B cell (primary cell): ENCODE measurements around the gene ADARB2. TPM values are rescaled to one million over a fixed set of nuclear protein-coding genes. Genes with fewer than 3 reads are reported as not detected.

ENCODE experiments used
- ATAC-seq: fragments of 200-7000 bp; cut with Tn5 transposase; one replicate; pipeline ENCODE4 v1.10.0; 2021; ENCODE audit warnings: low read depth, mild to moderate bottlenecking, moderate number of reproducible peaks, moderate library complexity
- CTCF ChIA-PET: fragments of 350-600 bp; sonication (Branson Sonifier 250); formaldehyde crosslinking; loops from one replicate; lab custom pipeline; 2021; ENCODE audit warnings: antibody characterized with exemption, inconsistent platforms; lab: Charles Lee
- POLR2A ChIA-PET: fragments of 350-600 bp; sonication (Branson Sonifier 250); formaldehyde crosslinking; loops from one replicate; lab custom pipeline; 2021; ENCODE audit warnings: antibody characterized with exemption; lab: Charles Lee
- DNase-seq: peaks from one replicate; pipeline ENCODE4 v3.0.0; 2013
- H2AFZ ChIP-seq: 2 replicates; pipeline ENCODE4 v1.6.1; 2012; ENCODE audit warnings: mild to moderate bottlenecking, low read depth, low read length; ENCODE audit not compliant: insufficient read depth, poor library complexity, severe bottlenecking
- H3K27ac ChIP-seq, 2 donors: 1 replicate in 1 of 2; 2 replicates in 1 of 2; pipeline ENCODE4 v1.5.1; 2012 to 2013; ENCODE audit warnings: low read length in 2 of 2, mild to moderate bottlenecking in 2 of 2, moderate library complexity in 1 of 2
- H3K27me3 ChIP-seq, 4 experiments: fragments of 200-600 bp in 1 of 4; sonication (generic) in 1 of 4; replicated peaks in 1 of 4; 1 replicate in 2 of 4; 2 replicates in 2 of 4; pipeline versions ENCODE4 v1.6.1 to v1.7.0; 2013 to 2016; ENCODE audit warnings: low read length in 3 of 4, mild to moderate bottlenecking in 2 of 4, mixed read lengths in 1 of 4, moderate library complexity in 1 of 4; ENCODE audit not compliant: insufficient read depth in 4 of 4, control insufficient read depth in 3 of 4; ENCODE audit errors: control extremely low read depth in 1 of 4
- H3K36me3 ChIP-seq, 2 experiments: replicated peaks in 1 of 2; 1 replicate in 1 of 2; 2 replicates in 1 of 2; pipeline versions ENCODE4 v1.6.1 to v1.7.1; 2013; ENCODE audit warnings: low read length in 1 of 2; ENCODE audit not compliant: insufficient read depth in 2 of 2, control insufficient read depth in 1 of 2; ENCODE audit errors: control extremely low read depth in 1 of 2, extremely low read depth in 1 of 2
- H3K4me1 ChIP-seq, 2 donors: fragments of 200-600 bp in 1 of 2; sonication (generic) in 1 of 2; 1 replicate in 1 of 2; 2 replicates in 1 of 2; pipeline versions ENCODE4 v1.5.1 to v1.6.1; 2013 to 2017; ENCODE audit warnings: low read length in 2 of 2; ENCODE audit not compliant: control insufficient read depth in 2 of 2, insufficient read depth in 2 of 2
- H3K4me2 ChIP-seq: replicated peaks from 2 replicates; pipeline ENCODE3; 2012; ENCODE audit warnings: mild to moderate bottlenecking, low read depth, low read length; ENCODE audit not compliant: poor library complexity, severe bottlenecking
- H3K4me3 ChIP-seq, 5 experiments: fragments of 200-600 bp in 1 of 5; sonication (generic) in 1 of 5; 1 replicate in 3 of 5; 2 replicates in 2 of 5; pipeline versions ENCODE4 v1.5.1 to v1.7.0; 2011 to 2016; ENCODE audit warnings: low read length in 4 of 5, mild to moderate bottlenecking in 4 of 5, low read depth in 2 of 5, control low read depth in 1 of 5, moderate library complexity in 1 of 5; ENCODE audit not compliant: insufficient read depth in 1 of 5; ENCODE audit errors: control extremely low read depth in 1 of 5, extremely low read depth in 1 of 5
- H3K79me2 ChIP-seq: fragments of 200-600 bp; sonication (generic); one replicate; pipeline ENCODE4 v1.6.0; 2016; ENCODE audit warnings: low read length; ENCODE audit not compliant: control insufficient read depth, insufficient read depth
- H3K9ac ChIP-seq: fragments of 200-600 bp; sonication (generic); 2 replicates; pipeline ENCODE4 v1.6.1; 2017; ENCODE audit warnings: mild to moderate bottlenecking, low read length, moderate library complexity
- H3K9me3 ChIP-seq, 3 donors: one replicate each; pipeline versions ENCODE4 v1.6.1 to v1.7.1; 2013; ENCODE audit warnings: low read length in 2 of 3; ENCODE audit not compliant: control insufficient read depth in 2 of 3, insufficient read depth in 1 of 3; ENCODE audit errors: control extremely low read depth in 1 of 3
- H4K20me1 ChIP-seq: 2 replicates; pipeline ENCODE4 v1.6.0; 2012; ENCODE audit warnings: mild to moderate bottlenecking, low read length; ENCODE audit not compliant: insufficient read depth, control insufficient read depth, poor library complexity, severe bottlenecking
- H3K27ac Mint-ChIP-seq: one replicate; pipeline ENCODE4 v1.8.0; 2021; ENCODE audit warnings: mixed read lengths
- H3K27me3 Mint-ChIP-seq: one replicate; pipeline ENCODE4 v1.8.0; 2021; ENCODE audit warnings: mixed read lengths
- H3K4me1 Mint-ChIP-seq: one replicate; pipeline ENCODE4 v1.8.0; 2021; ENCODE audit warnings: mixed read lengths
- H3K4me3 Mint-ChIP-seq: one replicate; pipeline ENCODE4 v1.8.0; 2021; ENCODE audit warnings: mixed read lengths
- H3K9me3 Mint-ChIP-seq: one replicate; pipeline ENCODE4 v1.8.0; 2022; ENCODE audit warnings: mixed read lengths; ENCODE audit not compliant: insufficient read depth
- EZH2 ChIP-seq: IDR thresholded peaks from 2 replicates; pipeline ENCODE4 v1.6.1; 2012; ENCODE audit warnings: borderline replicate concordance, low read depth, mild to moderate bottlenecking, moderate library complexity, low read length; ENCODE audit not compliant: insufficient read depth, poor library complexity, severe bottlenecking
- WGBS: methylation state at CpG from one replicate; pipeline ENCODE4 v1.1.5; 2013; ENCODE audit warnings: missing lambda C conversion rate; ENCODE audit not compliant: insufficient coverage; 5-methylcytosine and 5-hydroxymethylcytosine counted together
- intact Hi-C: fragments of 100-400 bp; cut with micrococcal nuclease; formaldehyde crosslinking; loops from one replicate; pipeline ENCODE4 v1.10.0; 2022
- polyA plus RNA-seq: library from polyadenylated mRNA; depleted of rRNA; stranded (reverse); fragments of >200 nt; gene quantifications from 2 replicates; pipeline ENCODE4 v1.2.3, GENCODE V29; 2012
- total RNA-seq, 2 donors: library from RNA; stranded (reverse); fragments of 120-200 nt in 1 of 2; gene quantifications; 1 replicate in 1 of 2; 2 replicates in 1 of 2; pipeline versions ENCODE4 v1.2.3 to v1.2.4, GENCODE V29; 2013 to 2022
- TF ChIP-seq, protein P1 (sequence below): fragments of 200-600 bp; IDR thresholded peaks from one replicate; pipeline ENCODE4 v1.8.0; 2022; ENCODE audit warnings: antibody characterized with exemption, mild to moderate bottlenecking

Gene ADARB2
- total and polyA plus RNA-seq, 2 donors (not counting 1 experiment from before 2014, with no cell fraction given) = 0.13 to 0.96 TPM

GRCh38 chr10:1347525-1347924 is 389.8 kb downstream of the ADARB2 start:
- H3K27ac ChIP-seq = no peak overlapping the region
- H3K4me3 ChIP-seq = no peak overlapping the region
- WGBS = 96% methylated on average over 15 of the region's 15 CpGs
- H3K27me3 ChIP-seq = no peaks in the 10 kb centered on the region
- no peaks in the 10 kb centered on the region for H3K36me3 ChIP-seq
- TF ChIP-seq, protein P1, sequence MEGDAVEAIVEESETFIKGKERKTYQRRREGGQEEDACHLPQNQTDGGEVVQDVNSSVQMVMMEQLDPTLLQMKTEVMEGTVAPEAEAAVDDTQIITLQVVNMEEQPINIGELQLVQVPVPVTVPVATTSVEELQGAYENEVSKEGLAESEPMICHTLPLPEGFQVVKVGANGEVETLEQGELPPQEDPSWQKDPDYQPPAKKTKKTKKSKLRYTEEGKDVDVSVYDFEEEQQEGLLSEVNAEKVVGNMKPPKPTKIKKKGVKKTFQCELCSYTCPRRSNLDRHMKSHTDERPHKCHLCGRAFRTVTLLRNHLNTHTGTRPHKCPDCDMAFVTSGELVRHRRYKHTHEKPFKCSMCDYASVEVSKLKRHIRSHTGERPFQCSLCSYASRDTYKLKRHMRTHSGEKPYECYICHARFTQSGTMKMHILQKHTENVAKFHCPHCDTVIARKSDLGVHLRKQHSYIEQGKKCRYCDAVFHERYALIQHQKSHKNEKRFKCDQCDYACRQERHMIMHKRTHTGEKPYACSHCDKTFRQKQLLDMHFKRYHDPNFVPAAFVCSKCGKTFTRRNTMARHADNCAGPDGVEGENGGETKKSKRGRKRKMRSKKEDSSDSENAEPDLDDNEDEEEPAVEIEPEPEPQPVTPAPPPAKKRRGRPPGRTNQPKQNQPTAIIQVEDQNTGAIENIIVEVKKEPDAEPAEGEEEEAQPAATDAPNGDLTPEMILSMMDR = no peak
- no peak for TF ChIP-seq EZH2
- H4K20me1 ChIP-seq = no peaks in the 10 kb centered on the region
- H3K4me2 ChIP-seq = no peak overlapping the region
- H3K4me1 ChIP-seq = no peaks in the 10 kb centered on the region
- H3K9ac ChIP-seq = no peak overlapping the region
- ChIA-PET CTCF (no interaction called here), POLR2A (no interaction called here)
- H3K79me2 ChIP-seq = no peaks in the 10 kb centered on the region
- H3K4me3 Mint-ChIP-seq = no peak overlapping the region
- intact Hi-C loops = no loop called here
- ATAC-seq = no peak
- H2AFZ ChIP-seq = no peak overlapping the region
- H3K4me1 Mint-ChIP-seq = no peaks in the 10 kb centered on the region
- H3K27me3 Mint-ChIP-seq = peaks cover 9% of the 10 kb centered on the region
- no peak for DNase-seq
- no peaks in the 10 kb centered on the region for H3K9me3 Mint-ChIP-seq
- no peak overlapping the region for H3K27ac Mint-ChIP-seq
- H3K9me3 ChIP-seq = no peaks in the 10 kb centered on the region

- Mint-ChIP-seq H3K4me1 (no peaks in the 10 kb centered on the region), H3K27ac (no peak overlapping the region), H3K4me3 (no peak overlapping the region), H3K9me3 (no peaks in the 10 kb centered on the region), H3K27me3 (peaks cover 9% of the 10 kb centered on the region)
- H2AFZ ChIP-seq = no peak overlapping the region
- no peaks in the 10 kb centered on the region for H4K20me1 ChIP-seq
- WGBS = 90% methylated on average over 5 of the region's 8 CpGs
- no peaks in the 10 kb centered on the region for H3K4me1 ChIP-seq
- ChIA-PET POLR2A (no interaction called here), CTCF (no interaction called here)
- peaks cover 0 to 5% (median 0%) of the 10 kb centered on the region in 3 donors for H3K9me3 ChIP-seq
- H3K4me2 ChIP-seq = no peak overlapping the region
- no peak for DNase-seq
- no peak overlapping the region for H3K27ac ChIP-seq
- no peak overlapping the region for H3K4me3 ChIP-seq
- H3K27me3 ChIP-seq = no peaks in the 10 kb centered on the region
- intact Hi-C loops = no loop called here
- no peaks in the 10 kb centered on the region for H3K36me3 ChIP-seq
- TF ChIP-seq EZH2 = no peak
- TF ChIP-seq, protein P1 = no peak
- no peak for ATAC-seq
- H3K79me2 ChIP-seq = no peaks in the 10 kb centered on the region
- no peak overlapping the region for H3K9ac ChIP-seq
These were observed 391.1 kb downstream of the ADARB2 start for GRCh38 chr10:1346201-1346600.
